ENCODE results near the gene ALG12.

DNA sequence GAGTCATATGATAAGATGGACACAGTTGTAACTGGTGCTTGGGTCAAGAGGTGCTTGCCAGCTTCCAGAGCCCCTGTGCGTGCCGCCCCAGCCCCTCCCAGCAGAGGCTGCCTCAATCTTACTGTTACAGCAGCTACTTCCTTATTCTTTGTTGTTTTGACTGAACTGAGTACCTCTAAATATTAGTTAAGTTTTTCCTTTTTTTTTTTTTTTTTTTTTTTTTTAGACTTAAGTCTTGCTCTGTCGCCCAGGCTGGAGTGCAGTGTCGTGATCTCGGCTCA is 55.8 kb downstream of the ALG12 start:
- TF ChIP-seq EZH2phosphoT487 (IDR thresholded peaks at IDR 0.05; ENCODE audit: unreplicated experiment) (no peak), POLR2AphosphoS5 (IDR thresholded peaks at IDR 0.05; ENCODE audit: low read depth) (no peak), STAT1 (IDR thresholded peaks at IDR 0.05; ENCODE audit: unreplicated experiment) (no peak)
- TF ChIP-seq, protein P1, sequence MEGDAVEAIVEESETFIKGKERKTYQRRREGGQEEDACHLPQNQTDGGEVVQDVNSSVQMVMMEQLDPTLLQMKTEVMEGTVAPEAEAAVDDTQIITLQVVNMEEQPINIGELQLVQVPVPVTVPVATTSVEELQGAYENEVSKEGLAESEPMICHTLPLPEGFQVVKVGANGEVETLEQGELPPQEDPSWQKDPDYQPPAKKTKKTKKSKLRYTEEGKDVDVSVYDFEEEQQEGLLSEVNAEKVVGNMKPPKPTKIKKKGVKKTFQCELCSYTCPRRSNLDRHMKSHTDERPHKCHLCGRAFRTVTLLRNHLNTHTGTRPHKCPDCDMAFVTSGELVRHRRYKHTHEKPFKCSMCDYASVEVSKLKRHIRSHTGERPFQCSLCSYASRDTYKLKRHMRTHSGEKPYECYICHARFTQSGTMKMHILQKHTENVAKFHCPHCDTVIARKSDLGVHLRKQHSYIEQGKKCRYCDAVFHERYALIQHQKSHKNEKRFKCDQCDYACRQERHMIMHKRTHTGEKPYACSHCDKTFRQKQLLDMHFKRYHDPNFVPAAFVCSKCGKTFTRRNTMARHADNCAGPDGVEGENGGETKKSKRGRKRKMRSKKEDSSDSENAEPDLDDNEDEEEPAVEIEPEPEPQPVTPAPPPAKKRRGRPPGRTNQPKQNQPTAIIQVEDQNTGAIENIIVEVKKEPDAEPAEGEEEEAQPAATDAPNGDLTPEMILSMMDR (conservative IDR thresholded peaks at IDR 0.05; ENCODE audit: low read depth in 2 of 2) = no peak

All from GM23338 (cell line).